ENCODE data around the gene CALCOCO2.
"Not testable (repeated sequence)": the region's sequence is repeated elsewhere in the genome, so short reads cannot be mapped to it uniquely, and the experiment has no call there.

The CALCOCO2 gene

GRCh38 chr17:48868916-48869500, 38.2 kb downstream of the CALCOCO2 start:
- Histone ChIP-seq H3K36me3 (ENCODE audit: control insufficient read depth, insufficient read depth, low read length) (no peaks in the 10 kb centered on the region), H3K4me1 (no peaks in the 10 kb centered on the region), H3K4me2 (ENCODE audit: low read length) (no peak overlapping the region), H3K9ac (no peak overlapping the region), H3K9me3 (ENCODE audit: control insufficient read depth, low read length) (no peaks in the 10 kb centered on the region), H3K4me3 (ENCODE audit: low read depth, low read length) (no peak overlapping the region), H3K79me2 (no peaks in the 10 kb centered on the region), H2AFZ (no peak overlapping the region), H3K27ac (no peak overlapping the region), H3K27me3 (ENCODE audit: control insufficient read depth, insufficient read depth, low read length) (no peaks in the 10 kb centered on the region)
- TF ChIP-seq, protein P1, sequence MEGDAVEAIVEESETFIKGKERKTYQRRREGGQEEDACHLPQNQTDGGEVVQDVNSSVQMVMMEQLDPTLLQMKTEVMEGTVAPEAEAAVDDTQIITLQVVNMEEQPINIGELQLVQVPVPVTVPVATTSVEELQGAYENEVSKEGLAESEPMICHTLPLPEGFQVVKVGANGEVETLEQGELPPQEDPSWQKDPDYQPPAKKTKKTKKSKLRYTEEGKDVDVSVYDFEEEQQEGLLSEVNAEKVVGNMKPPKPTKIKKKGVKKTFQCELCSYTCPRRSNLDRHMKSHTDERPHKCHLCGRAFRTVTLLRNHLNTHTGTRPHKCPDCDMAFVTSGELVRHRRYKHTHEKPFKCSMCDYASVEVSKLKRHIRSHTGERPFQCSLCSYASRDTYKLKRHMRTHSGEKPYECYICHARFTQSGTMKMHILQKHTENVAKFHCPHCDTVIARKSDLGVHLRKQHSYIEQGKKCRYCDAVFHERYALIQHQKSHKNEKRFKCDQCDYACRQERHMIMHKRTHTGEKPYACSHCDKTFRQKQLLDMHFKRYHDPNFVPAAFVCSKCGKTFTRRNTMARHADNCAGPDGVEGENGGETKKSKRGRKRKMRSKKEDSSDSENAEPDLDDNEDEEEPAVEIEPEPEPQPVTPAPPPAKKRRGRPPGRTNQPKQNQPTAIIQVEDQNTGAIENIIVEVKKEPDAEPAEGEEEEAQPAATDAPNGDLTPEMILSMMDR (IDR thresholded peaks at IDR 0.05), result no peak

GRCh38 chr17:48869821-48870318, 39.0 kb downstream of the CALCOCO2 start:
- TF ChIP-seq, protein P1 (IDR thresholded peaks at IDR 0.05), result no peak
- H3K4me3 ChIP-seq (ENCODE audit: low read depth, low read length), result no peak overlapping the region
- no peaks in the 10 kb centered on the region for H3K27me3 ChIP-seq (ENCODE audit: control insufficient read depth, insufficient read depth, low read length)
- no peak overlapping the region for H3K4me2 ChIP-seq (ENCODE audit: low read length)
- H3K27ac ChIP-seq, result no peak overlapping the region
- H3K9me3 ChIP-seq (ENCODE audit: control insufficient read depth, low read length), result no peaks in the 10 kb centered on the region
- H3K36me3 ChIP-seq (ENCODE audit: control insufficient read depth, insufficient read depth, low read length), result no peaks in the 10 kb centered on the region
- no peak overlapping the region for H2AFZ ChIP-seq
- H3K9ac ChIP-seq, result no peak overlapping the region
- no peaks in the 10 kb centered on the region for H3K4me1 ChIP-seq
- no peaks in the 10 kb centered on the region for H3K79me2 ChIP-seq

- H2AFZ ChIP-seq, result no peak overlapping the region
- no peak overlapping the region for H3K4me3 ChIP-seq (ENCODE audit: low read depth, low read length)
- no peaks in the 10 kb centered on the region for H3K79me2 ChIP-seq
- no peaks in the 10 kb centered on the region for H3K36me3 ChIP-seq (ENCODE audit: control insufficient read depth, insufficient read depth, low read length)
- TF ChIP-seq, protein P1 (IDR thresholded peaks at IDR 0.05), result no peak
- no peak overlapping the region for H3K27ac ChIP-seq
- H3K4me2 ChIP-seq (ENCODE audit: low read length), result no peak overlapping the region
- H3K9me3 ChIP-seq (ENCODE audit: control insufficient read depth, low read length), result no peaks in the 10 kb centered on the region
- H3K27me3 ChIP-seq (ENCODE audit: control insufficient read depth, insufficient read depth, low read length), result no peaks in the 10 kb centered on the region
- H3K4me1 ChIP-seq, result no peaks in the 10 kb centered on the region
- H3K9ac ChIP-seq, result no peak overlapping the region
Observed at GRCh38 chr17:48871035-48871550, 40.3 kb downstream of the CALCOCO2 start.

GRCh38 chr17:48871551-48872351, 40.9 kb downstream of the CALCOCO2 start:
- no peaks in the 10 kb centered on the region for H3K27me3 ChIP-seq (ENCODE audit: control insufficient read depth, insufficient read depth, low read length)
- no peaks in the 10 kb centered on the region for H3K36me3 ChIP-seq (ENCODE audit: control insufficient read depth, insufficient read depth, low read length)
- H3K4me1 ChIP-seq, result no peaks in the 10 kb centered on the region
- no peak overlapping the region for H2AFZ ChIP-seq
- no peak overlapping the region for H3K4me3 ChIP-seq (ENCODE audit: low read depth, low read length)
- TF ChIP-seq, protein P1 (IDR thresholded peaks at IDR 0.05), result no peak
- no peak overlapping the region for H3K27ac ChIP-seq
- H3K4me2 ChIP-seq (ENCODE audit: low read length), result no peak overlapping the region
- H3K9me3 ChIP-seq (ENCODE audit: control insufficient read depth, low read length), result no peaks in the 10 kb centered on the region
- H3K79me2 ChIP-seq, result no peaks in the 10 kb centered on the region
- H3K9ac ChIP-seq, result no peak overlapping the region

- H3K4me2 ChIP-seq (ENCODE audit: low read length); H3K79me2 ChIP-seq; H2AFZ ChIP-seq; H3K4me1 ChIP-seq; H3K4me3 ChIP-seq (ENCODE audit: low read depth, low read length); H3K36me3 ChIP-seq (ENCODE audit: control insufficient read depth, insufficient read depth, low read length); H3K9ac ChIP-seq; H3K9me3 ChIP-seq (ENCODE audit: control insufficient read depth, low read length); H3K27me3 ChIP-seq (ENCODE audit: control insufficient read depth, insufficient read depth, low read length): not testable (repeated sequence)
- H3K27ac ChIP-seq, result peak overlapping the region; percentile 18
Observed at GRCh38 chr17:48872409-48872808, 41.6 kb downstream of the CALCOCO2 start.
